GM18858 (cell line): ENCODE measurements around the gene SERTM2.
"Not testable (repeated sequence)": the region's sequence is repeated elsewhere in the genome, so short reads cannot be mapped to it uniquely, and the experiment has no call there.

Source experiments
- ATAC-seq: cut with Tn5 transposase; IDR thresholded peaks from one replicate; pipeline ENCODE4 v1.9.1; 2021; ENCODE audit not compliant: unreplicated experiment

The SERTM2 gene

GRCh38 chrX:111511477-111511876, at the start of gene SERTM2:
Gene SERTM2, plus strand, starts transcription at chrX:111511645. Its CDS starts 7,213 bp downstream, at chrX:111518858.
- ATAC-seq = peak; percentile 75

- no peak for ATAC-seq
Measured at GRCh38 chrX:111465669-111466068, 45.8 kb upstream of the SERTM2 start.

- ATAC-seq = no peak
Measured at GRCh38 chrX:111467896-111468295, 43.5 kb upstream of the SERTM2 start.

- ATAC-seq = no peak
Measured at GRCh38 chrX:111470681-111471403, 40.6 kb upstream of the SERTM2 start.

GRCh38 chrX:111481896-111482295, 29.5 kb upstream of the SERTM2 start:
- ATAC-seq = no peak

- ATAC-seq = no peak
Measured at GRCh38 chrX:111483135-111483534, 28.3 kb upstream of the SERTM2 start.

GRCh38 chrX:111483881-111484280, 27.6 kb upstream of the SERTM2 start:
- ATAC-seq = no peak

GRCh38 chrX:111490688-111491087, 20.8 kb upstream of the SERTM2 start:
- no peak for ATAC-seq

GRCh38 chrX:111492085-111492484, 19.4 kb upstream of the SERTM2 start:
- no peak for ATAC-seq

GRCh38 chrX:111498538-111499103, 12.8 kb upstream of the SERTM2 start:
- no peak for ATAC-seq

- ATAC-seq = no peak
Measured at GRCh38 chrX:111503485-111503993, 7.9 kb upstream of the SERTM2 start.

GRCh38 chrX:111504941-111505340, 6.5 kb upstream of the SERTM2 start:
- ATAC-seq = no peak

GRCh38 chrX:111505783-111506182, 5.7 kb upstream of the SERTM2 start:
- ATAC-seq = no peak

GRCh38 chrX:111506826-111507225, 4.6 kb upstream of the SERTM2 start:
- ATAC-seq = no peak

GRCh38 chrX:111507933-111508332, 3.5 kb upstream of the SERTM2 start:
- ATAC-seq = no peak

GRCh38 chrX:111515298-111515697, 3.9 kb downstream of the SERTM2 start:
- ATAC-seq = no peak

- no peak for ATAC-seq
Measured at GRCh38 chrX:111518667-111519066, 7.2 kb downstream of the SERTM2 start.

- ATAC-seq = no peak
Measured at GRCh38 chrX:111519215-111519614, 7.8 kb downstream of the SERTM2 start.

- ATAC-seq = no peak
Measured at GRCh38 chrX:111520506-111520905, 9.1 kb downstream of the SERTM2 start.

- no peak for ATAC-seq
Measured at GRCh38 chrX:111521169-111521568, 9.7 kb downstream of the SERTM2 start.

- no peak for ATAC-seq
Measured at GRCh38 chrX:111543212-111543741, 31.8 kb downstream of the SERTM2 start.

GRCh38 chrX:111549235-111549634, 37.8 kb downstream of the SERTM2 start:
- ATAC-seq = not testable (repeated sequence)
